Cardiac fibroblast (primary cell): Measurements from ENCODE around the gene FAM221B.

Source experiments
- DNase-seq, 2 donors: peaks; one replicate each; pipeline versions ENCODE4 v3.0.0 to v3.0.0-alpha.2; 2010; ENCODE audit warnings: low read depth in 2 of 2
- H3K4me3 ChIP-seq, 2 donors: replicated peaks in 1 of 2; 1 replicate in 1 of 2; 2 replicates in 1 of 2; pipeline ENCODE4 v1.5.1; 2011; ENCODE audit warnings: low read depth in 2 of 2, low read length in 2 of 2, mild to moderate bottlenecking in 2 of 2, moderate library complexity in 1 of 2
- CTCF ChIP-seq: IDR thresholded peaks from one replicate; pipeline ENCODE4 v1.5.1; 2011; ENCODE audit warnings: low read depth, mild to moderate bottlenecking, low read length, inconsistent platforms

FAM221B gene

GRCh38 chr9:35806101-35806500 lies 22.4 kb downstream of the FAM221B start:
- TF ChIP-seq CTCF, result no peak
- DNase-seq, result no peak
- H3K4me3 ChIP-seq, result no peak overlapping the region

- no peak overlapping the region for H3K4me3 ChIP-seq
- DNase-seq, result no peak
- no peak for TF ChIP-seq CTCF
These were observed 27.0 kb downstream of the FAM221B start for GRCh38 chr9:35801328-35802128.

- H3K4me3 ChIP-seq, result no peak overlapping the region
- TF ChIP-seq CTCF, result no peak
- DNase-seq, result no peak
These were observed 28.0 kb downstream of the FAM221B start for GRCh38 chr9:35800530-35800929.

- no peak for TF ChIP-seq CTCF
- peak in 1 of 2 donors; percentile 61 for DNase-seq
- no peak overlapping the region for H3K4me3 ChIP-seq
These were observed 29.7 kb downstream of the FAM221B start for GRCh38 chr9:35798658-35799374.

- DNase-seq, result no peak
- TF ChIP-seq CTCF, result no peak
- no peak overlapping the region for H3K4me3 ChIP-seq
These were observed 31.0 kb downstream of the FAM221B start for GRCh38 chr9:35797311-35798109.

GRCh38 chr9:35795695-35796094 lies 32.8 kb downstream of the FAM221B start:
- DNase-seq, result no peak
- no peak overlapping the region for H3K4me3 ChIP-seq
- TF ChIP-seq CTCF, result no peak
